CD4-positive, alpha-beta memory T cell (primary cell): Measurements from ENCODE around the gene CREB3L4. TPM values are rescaled to one million over a fixed set of nuclear protein-coding genes. Genes with fewer than 3 reads are reported as not detected.
"Not testable (repeated sequence)": the region's sequence is repeated elsewhere in the genome, so short reads cannot be mapped to it uniquely, and the experiment has no call there.

Source experiments
- CTCF ChIA-PET: fragments of 350-600 bp; sonication (Branson Sonifier 250); formaldehyde crosslinking; loops from one replicate; lab custom pipeline; 2021; ENCODE audit warnings: inconsistent platforms; ENCODE audit not compliant: partially characterized antibody; lab: Charles Lee
- POLR2A ChIA-PET: fragments of 350-600 bp; sonication (Branson Sonifier 250); formaldehyde crosslinking; loops from one replicate; lab custom pipeline; 2021; ENCODE audit not compliant: partially characterized antibody; lab: Charles Lee
- DNase-seq, 5 donors: peaks; one replicate each; pipeline versions ENCODE4 v3.0.0 to v3.0.0-alpha.2; 2020 to 2022; ENCODE audit warnings: mixed read lengths in 1 of 5
- H3K27ac ChIP-seq: one replicate; pipeline ENCODE4 v1.7.0; 2013; ENCODE audit warnings: low read depth, low read length
- H3K27me3 ChIP-seq: 2 replicates; pipeline ENCODE4 v1.7.0; 2013; ENCODE audit warnings: mild to moderate bottlenecking, low read length, moderate library complexity; ENCODE audit not compliant: insufficient read depth
- H3K36me3 ChIP-seq: 2 replicates; pipeline ENCODE4 v1.7.0; 2013; ENCODE audit warnings: mild to moderate bottlenecking, low read length, moderate library complexity; ENCODE audit not compliant: insufficient read depth
- H3K4me1 ChIP-seq: 2 replicates; pipeline ENCODE4 v1.7.0; 2013; ENCODE audit warnings: mild to moderate bottlenecking, low read length, moderate library complexity; ENCODE audit not compliant: insufficient read depth
- H3K4me3 ChIP-seq, 2 donors: one replicate each; pipeline ENCODE4 v1.7.0; 2013; ENCODE audit warnings: low read length in 2 of 2, mild to moderate bottlenecking in 1 of 2
- H3K9me3 ChIP-seq, 2 donors: one replicate each; pipeline ENCODE4 v1.7.0; 2013; ENCODE audit warnings: low read length in 2 of 2, control low read depth in 1 of 2; ENCODE audit not compliant: control insufficient read depth in 1 of 2
- H3K27ac Mint-ChIP-seq, 7 donors: one replicate each; pipeline ENCODE4 v1.8.0; 2020 to 2021; ENCODE audit warnings: mixed read lengths in 7 of 7, mild to moderate bottlenecking in 6 of 7, inconsistent platforms in 3 of 7, moderate library complexity in 3 of 7
- H3K27me3 Mint-ChIP-seq, 2 donors: one replicate each; pipeline ENCODE4 v1.8.0; 2020 to 2021; ENCODE audit warnings: mixed read lengths in 2 of 2
- H3K36me3 Mint-ChIP-seq, 2 donors: one replicate each; pipeline ENCODE4 v1.8.0; 2020 to 2021; ENCODE audit warnings: mixed read lengths in 2 of 2, inconsistent platforms in 1 of 2, mild to moderate bottlenecking in 1 of 2
- H3K4me1 Mint-ChIP-seq, 4 donors: one replicate each; pipeline ENCODE4 v1.8.0; 2020 to 2021; ENCODE audit warnings: mixed read lengths in 4 of 4, mild to moderate bottlenecking in 1 of 4
- H3K4me3 Mint-ChIP-seq, 8 donors: one replicate each; pipeline ENCODE4 v1.8.0; 2020 to 2021; ENCODE audit warnings: mixed read lengths in 8 of 8, mild to moderate bottlenecking in 7 of 8, moderate library complexity in 6 of 8, inconsistent platforms in 3 of 8
- H3K9me3 Mint-ChIP-seq, 8 donors: one replicate each; pipeline ENCODE4 v1.8.0; 2020 to 2021; ENCODE audit warnings: mixed read lengths in 8 of 8, mild to moderate bottlenecking in 5 of 8, inconsistent platforms in 3 of 8, moderate library complexity in 1 of 8
- intact Hi-C: fragments of 100-400 bp; cut with micrococcal nuclease; formaldehyde crosslinking; loops from one replicate; pipeline ENCODE4 v1.15.1; 2023
- polyA plus RNA-seq, 2 donors: library from polyadenylated mRNA; unstranded; fragments of 300-500 nt; fragmentation: Illumina TruSeq; gene quantifications; one replicate each; pipeline ENCODE4 v1.2.3, GENCODE V29; 2021
- total RNA-seq, 2 experiments: library from RNA; stranded (reverse); gene quantifications; one replicate each; pipeline ENCODE4 v1.2.3, GENCODE V29; 2021

The CREB3L4 gene
- total and polyA plus RNA-seq, 4 experiments from 2014 or later, result 1.2 to 9.8 (median 6.3) TPM

GRCh38 chr1:153978274-153978909 lies 10.7 kb downstream of the CREB3L4 start:
- peak overlapping the region; percentile 87 to 97 (median 96) for H3K27ac Mint-ChIP-seq
- H3K4me1 ChIP-seq, result peaks cover 25% of the 10 kb centered on the region
- peak overlapping the region; percentile 92 for H3K27ac ChIP-seq
- CTCF ChIA-PET, result interaction anchor here (1.0 to 5.2 kb wide), 8 partner anchors 10 to 182 kb away, joined by 3 to 55 read pairs (median 6); partner anchors contain the start of genes CREB3L4, DENND4B, GATAD2B and RAB13
- POLR2A ChIA-PET, result interaction anchor here (0.9 to 7.4 kb wide), 21 partner anchors 10 to 447 kb away, joined by 3 to 164 read pairs (median 7); partner anchors contain the start of genes CHTOP, CREB3L4, CRTC2 and DENND4B
- no peaks in the 10 kb centered on the region for H3K9me3 ChIP-seq
- no peaks in the 10 kb centered on the region for H3K27me3 Mint-ChIP-seq
- intact Hi-C loops, result no loop called here
- peak overlapping the region; percentile 94 for H3K4me3 ChIP-seq
- H3K27me3 ChIP-seq, result no peaks in the 10 kb centered on the region
- H3K4me3 Mint-ChIP-seq, result peak overlapping the region; percentile 93 to 98 (median 97)
- no peaks in the 10 kb centered on the region for H3K9me3 Mint-ChIP-seq
- H3K36me3 Mint-ChIP-seq, result peaks cover 15 to 35% of the 10 kb centered on the region in 2 donors
- DNase-seq, result no peak
- peaks cover 21% of the 10 kb centered on the region for H3K36me3 ChIP-seq
- peaks cover 15 to 47% (median 28%) of the 10 kb centered on the region in 4 donors for H3K4me1 Mint-ChIP-seq

- CTCF ChIA-PET, result interaction anchor here (1.9 to 2.2 kb wide), 3 partner anchors 9 to 34 kb away, joined by 6 to 35 read pairs (median 25); partner anchors contain the start of genes DENND4B, RAB13 and RPS27
Measured at GRCh38 chr1:153979091-153979490, 11.4 kb downstream of the CREB3L4 start.

GRCh38 chr1:153981735-153982134 lies 14.0 kb downstream of the CREB3L4 start:
- peaks cover 12% of the 10 kb centered on the region for H3K4me1 ChIP-seq
- H3K27me3 ChIP-seq, H3K36me3 ChIP-seq, H3K9me3 Mint-ChIP-seq, CTCF ChIA-PET, H3K27ac ChIP-seq, H3K4me3 ChIP-seq, H3K27me3 Mint-ChIP-seq, DNase-seq, H3K9me3 ChIP-seq, intact Hi-C loops: not testable (repeated sequence)
- peak overlapping the region in 1 of 7 donors; percentile 33 for H3K27ac Mint-ChIP-seq
- H3K4me1 Mint-ChIP-seq, result peaks cover 8 to 26% (median 17%) of the 10 kb centered on the region in 4 donors
- POLR2A ChIA-PET, result interaction anchor here (1.3 to 1.8 kb wide), 2 partner anchors 9 to 11 kb away, joined by 6 to 8 read pairs; partner anchors contain the start of gene RPS27
- H3K4me3 Mint-ChIP-seq, result peak overlapping the region in 1 of 8 donors; percentile 30
- H3K36me3 Mint-ChIP-seq, result peaks cover 0 to 11% of the 10 kb centered on the region in 2 donors

More at GRCh38 chr1:153979091-153979490, 11.4 kb downstream of the CREB3L4 start:
- H3K4me1 ChIP-seq, result peaks cover 25% of the 10 kb centered on the region
- H3K4me1 Mint-ChIP-seq, result peaks cover 15 to 44% (median 28%) of the 10 kb centered on the region in 4 donors
- H3K27me3 ChIP-seq, DNase-seq, H3K9me3 Mint-ChIP-seq, H3K27ac ChIP-seq, H3K27me3 Mint-ChIP-seq, intact Hi-C loops, H3K4me3 ChIP-seq, H3K9me3 ChIP-seq: not testable (repeated sequence)
- H3K27ac Mint-ChIP-seq, result peak overlapping the region in 2 of 7 donors; percentile 69 to 87
- H3K36me3 ChIP-seq, result peaks cover 14% of the 10 kb centered on the region
- POLR2A ChIA-PET, result interaction anchor here (2.0 to 7.4 kb wide), 8 partner anchors 9 to 203 kb away, joined by 9 to 164 read pairs (median 56); partner anchors contain the start of genes CREB3L4, CRTC2, DENND4B and GATAD2B
- peak overlapping the region in 5 of 8 donors; percentile 31 to 97 (median 66) for H3K4me3 Mint-ChIP-seq
- H3K36me3 Mint-ChIP-seq, result peaks cover 14 to 33% of the 10 kb centered on the region in 2 donors

- Mint-ChIP-seq H3K36me3 (no peaks in the 10 kb centered on the region), H3K27ac (no peak overlapping the region), H3K4me1 (peaks cover 5 to 12% (median 9%) of the 10 kb centered on the region in 4 donors), H3K9me3 (no peaks in the 10 kb centered on the region), H3K4me3 (no peak overlapping the region), H3K27me3 (peaks cover 4 to 5% of the 10 kb centered on the region in 2 donors)
- intact Hi-C loops, result no loop called here
- CTCF ChIA-PET, result interaction anchor here (0.8 to 11.0 kb wide), 6 partner anchors 19 to 200 kb away, joined by 3 to 169 read pairs (median 18); partner anchors contain the start of genes CREB3L4, DENND4B and SLC39A1
- H3K27me3 ChIP-seq, result no peaks in the 10 kb centered on the region
- POLR2A ChIA-PET, result interaction anchor here (1.0 to 8.0 kb wide), 3 partner anchors 8 to 186 kb away, joined by 3 to 164 read pairs (median 4); partner anchors contain the start of genes CREB3L4 and JTB
- H3K9me3 ChIP-seq, result no peaks in the 10 kb centered on the region
- no peaks in the 10 kb centered on the region for H3K36me3 ChIP-seq
- no peak overlapping the region for H3K27ac ChIP-seq
- H3K4me1 ChIP-seq, result peaks cover 4% of the 10 kb centered on the region
- no peak overlapping the region for H3K4me3 ChIP-seq
- no peak for DNase-seq
Measured at GRCh38 chr1:153984123-153984894, 16.6 kb downstream of the CREB3L4 start.

- Mint-ChIP-seq H3K27ac (peak overlapping the region in 2 of 7 donors; percentile 6 to 51), H3K4me1 (peaks cover 6 to 15% (median 12%) of the 10 kb centered on the region in 4 donors), H3K36me3 (no peaks in the 10 kb centered on the region), H3K9me3 (no peaks in the 10 kb centered on the region), H3K27me3 (peaks cover 4 to 5% of the 10 kb centered on the region in 2 donors), H3K4me3 (no peak overlapping the region)
- Histone ChIP-seq H3K4me3 (no peak overlapping the region), H3K4me1 (peaks cover 10% of the 10 kb centered on the region), H3K9me3 (no peaks in the 10 kb centered on the region), H3K27ac (no peak overlapping the region), H3K36me3 (no peaks in the 10 kb centered on the region), H3K27me3 (no peaks in the 10 kb centered on the region)
- intact Hi-C loops, result no loop called here
- CTCF ChIA-PET, result interaction anchor here (1.1 to 11.0 kb wide), 10 partner anchors 9 to 234 kb away, joined by 3 to 169 read pairs (median 6); partner anchors contain the start of genes CREB3L4, DENND4B, SLC27A3 and SLC39A1
- DNase-seq, result no peak
- POLR2A ChIA-PET, result interaction anchor here (1.0 to 8.0 kb wide), 5 partner anchors 9 to 188 kb away, joined by 3 to 164 read pairs (median 16); partner anchors contain the start of genes CREB3L4, DENND4B and JTB
Measured at GRCh38 chr1:153985341-153985912, 17.7 kb downstream of the CREB3L4 start.
